BLaER1 treated with 17β-estradiol and CSF1 and Interleukin-3, amounts not matched to agents 10 nM and 100 nM (cell line): ENCODE data around the gene FECH.
A peak's percentile ranks its signal among the peaks of the same experiment; 100 is the strongest.

Source experiments
- H3K27ac ChIP-seq, 11 experiments: shearing (Covaris generic); formaldehyde crosslinking; 2 replicates each; pipeline ENCODE4 v1.8.1; 2022
- H3K27me3 ChIP-seq, 11 experiments: shearing (Covaris generic); formaldehyde crosslinking; 2 replicates each; pipeline ENCODE4 v1.8.1; 2022
- H3K36me3 ChIP-seq, 11 experiments: shearing (Covaris generic); formaldehyde crosslinking; 2 replicates each; pipeline ENCODE4 v1.8.1; 2022
- H3K4me1 ChIP-seq, 10 experiments: shearing (Covaris generic); formaldehyde crosslinking; 2 replicates each; pipeline ENCODE4 v1.8.1; 2022
- H3K4me2 ChIP-seq, 11 experiments: shearing (Covaris generic); formaldehyde crosslinking; 2 replicates each; pipeline ENCODE4 v1.8.1; 2022
- H3K4me3 ChIP-seq, 10 experiments: shearing (Covaris generic); formaldehyde crosslinking; 2 replicates each; pipeline ENCODE4 v1.8.1; 2022
- H3K9ac ChIP-seq, 11 experiments: shearing (Covaris generic); formaldehyde crosslinking; 2 replicates each; pipeline ENCODE4 v1.8.1; 2022
- H3K9me3 ChIP-seq, 11 experiments: shearing (Covaris generic); formaldehyde crosslinking; replicated peaks in 1 of 11; 2 replicates each; pipeline ENCODE4 v1.8.1; 2022
- H4K20me1 ChIP-seq, 11 experiments: shearing (Covaris generic); formaldehyde crosslinking; 2 replicates each; pipeline ENCODE4 v1.8.1; 2022
- Cebpa-rat ChIP-seq, 11 experiments: shearing (Covaris generic); IDR thresholded peaks; 2 replicates each; pipeline ENCODE4 v1.8.1; 2022

Gene FECH

DNA sequence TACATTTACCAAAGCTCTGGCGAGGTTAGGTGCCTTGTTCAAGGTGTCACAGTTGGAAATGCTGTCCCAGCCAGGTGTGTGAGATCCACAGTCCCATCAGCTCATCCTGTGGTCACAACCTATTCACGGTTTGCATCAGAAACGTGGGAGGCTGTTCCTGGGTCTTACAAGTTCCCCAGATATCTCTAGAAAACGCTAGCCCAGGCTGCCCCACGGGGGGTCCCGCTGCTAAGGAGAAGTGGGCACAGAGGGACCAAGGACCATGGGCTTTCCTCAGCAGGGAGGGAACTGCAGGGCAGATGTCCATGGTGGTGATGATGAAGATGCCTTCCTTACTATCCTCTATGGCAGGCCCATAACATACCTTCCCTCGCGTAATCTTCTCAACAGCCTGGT is 649 bp downstream of the FECH start:
- Histone ChIP-seq H3K4me3 (peak overlapping the region; percentile 63 to 87 (median 76)), H3K4me2 (peak overlapping the region; percentile 86 to 99 (median 96)), H3K36me3 (no peaks in the 10 kb centered on the region; a peak in 2 of 22 replicates), H3K27me3 (no peaks in the 10 kb centered on the region), H3K9ac (peak overlapping the region; percentile 78 to 88 (median 86)), H4K20me1 (no peaks in the 10 kb centered on the region; a peak in 1 of 22 replicates), H3K27ac (peak overlapping the region; percentile 64 to 86 (median 80)), H3K4me1 (peaks cover 18 to 31% (median 21%) of the 10 kb centered on the region in 10 experiments), H3K9me3 (no peaks in the 10 kb centered on the region)
- TF ChIP-seq Cebpa-rat (IDR thresholded peaks at IDR 0.05): no peak

- no peaks in the 10 kb centered on the region for H3K27me3 ChIP-seq
- no peaks in the 10 kb centered on the region for H3K9me3 ChIP-seq
- peak overlapping the region; percentile 63 to 87 (median 76) for H3K4me3 ChIP-seq
- TF ChIP-seq Cebpa-rat (IDR thresholded peaks at IDR 0.05): no peak
- no peaks in the 10 kb centered on the region; a peak in 1 of 22 replicates for H4K20me1 ChIP-seq
- H3K9ac ChIP-seq: peak overlapping the region in 9 of 11 experiments; percentile 83 to 88 (median 86); a peak in 13 of 22 replicates
- peak overlapping the region; percentile 86 to 99 (median 96) for H3K4me2 ChIP-seq
- peaks cover 19 to 35% (median 22%) of the 10 kb centered on the region in 10 experiments for H3K4me1 ChIP-seq
- H3K27ac ChIP-seq: no peak overlapping the region
- no peaks in the 10 kb centered on the region; a peak in 2 of 22 replicates for H3K36me3 ChIP-seq
Observed at GRCh38 chr18:57585421-57585820, 1.1 kb downstream of the FECH start.

DNA sequence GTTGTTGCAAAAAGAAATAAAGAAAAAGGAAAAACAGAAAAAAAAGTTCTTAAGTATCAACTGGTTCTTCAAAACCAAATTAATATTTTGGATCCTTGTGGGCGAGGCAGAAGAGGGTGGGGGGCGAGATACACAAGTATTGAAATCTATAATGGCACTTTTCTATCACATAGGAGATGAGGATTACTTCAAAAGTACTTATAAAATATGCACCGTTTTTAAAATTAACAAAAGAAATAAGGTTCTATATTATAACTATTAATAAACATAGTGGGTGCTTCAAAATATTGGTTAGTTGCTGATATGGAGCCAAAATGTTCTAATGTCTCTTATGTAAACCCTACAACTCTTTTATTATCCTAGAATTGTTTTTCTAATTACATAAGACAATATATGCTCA is 2.1 kb downstream of the FECH start:
- H3K27me3 ChIP-seq: no peaks in the 10 kb centered on the region
- peaks cover 19 to 37% (median 22%) of the 10 kb centered on the region in 10 experiments for H3K4me1 ChIP-seq
- H3K4me3 ChIP-seq: no peak overlapping the region
- peaks cover 0 to 7% (median 0%) of the 10 kb centered on the region in 11 experiments; a peak in 7 of 22 replicates for H3K36me3 ChIP-seq
- TF ChIP-seq Cebpa-rat (IDR thresholded peaks at IDR 0.05): no peak
- no peak overlapping the region for H3K9ac ChIP-seq
- no peaks in the 10 kb centered on the region; a peak in 1 of 22 replicates for H4K20me1 ChIP-seq
- no peak overlapping the region for H3K27ac ChIP-seq
- H3K9me3 ChIP-seq: no peaks in the 10 kb centered on the region
- H3K4me2 ChIP-seq: peak overlapping the region in 1 of 11 experiments; percentile 99; a peak in 1 of 22 replicates

DNA sequence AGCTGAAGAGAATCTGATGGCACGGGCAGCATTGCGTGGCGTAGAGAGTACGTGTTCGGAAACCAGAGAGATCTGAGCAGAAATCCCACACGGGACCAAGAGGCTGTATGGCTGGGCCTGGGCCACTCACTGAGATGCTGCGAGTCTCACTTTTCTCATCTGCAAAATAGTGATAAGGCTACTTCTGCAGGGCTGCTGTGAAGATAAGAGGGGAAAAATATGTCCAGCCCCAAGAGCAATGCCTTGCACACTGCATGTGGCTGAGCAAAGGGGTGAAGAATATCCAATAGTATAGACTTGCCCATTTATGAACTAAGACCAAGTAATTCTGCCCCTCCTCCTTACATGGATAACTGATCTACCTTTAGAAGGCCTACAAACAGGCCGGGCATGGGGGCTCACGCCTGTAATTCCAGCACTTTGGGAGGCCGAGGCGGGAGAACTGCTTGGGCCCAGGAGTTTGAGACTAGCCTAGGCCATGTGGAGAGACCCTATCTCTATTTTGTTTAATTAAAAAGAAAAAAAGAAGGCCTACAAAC is 3.1 kb downstream of the FECH start:
- H3K4me2 ChIP-seq: no peak overlapping the region
- no peak for TF ChIP-seq Cebpa-rat (IDR thresholded peaks at IDR 0.05)
- no peaks in the 10 kb centered on the region; a peak in 1 of 22 replicates for H4K20me1 ChIP-seq

DNA sequence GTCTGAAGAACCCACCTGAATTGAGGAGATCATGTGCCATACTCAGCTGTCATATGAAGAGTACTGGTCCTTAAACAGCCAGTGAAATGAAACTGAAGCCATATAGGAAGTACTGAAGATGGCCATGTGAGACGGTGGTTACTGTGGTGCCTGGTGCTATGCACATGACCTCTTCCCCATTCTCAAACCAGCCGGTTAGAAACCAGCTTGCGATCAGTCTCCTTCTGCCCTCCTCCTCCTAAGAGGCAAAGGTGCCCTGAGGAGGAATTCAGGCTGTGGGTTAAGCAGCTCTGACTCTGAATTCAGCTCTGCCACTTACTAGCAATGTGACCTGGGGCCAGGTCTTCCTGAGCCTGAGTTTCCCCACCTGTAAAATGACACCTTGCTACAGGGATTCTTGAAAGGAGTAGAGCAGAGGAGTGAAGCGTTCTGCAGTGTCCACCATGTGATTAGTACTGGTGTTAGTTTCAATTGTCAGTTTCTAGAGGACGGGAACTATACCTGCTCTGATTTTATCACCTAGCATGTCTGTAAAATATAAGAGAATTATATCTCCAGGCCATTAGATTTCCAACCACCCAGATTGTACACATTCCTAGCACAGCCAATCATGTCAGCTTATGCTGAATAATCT is 5.1 kb downstream of the FECH start:
- Histone ChIP-seq H3K4me2 (peak overlapping the region in 10 of 11 experiments; percentile 0 to 85 (median 24); a peak in 15 of 22 replicates), H4K20me1 (no peaks in the 10 kb centered on the region; a peak in 1 of 22 replicates), H3K27me3 (no peaks in the 10 kb centered on the region), H3K9me3 (no peaks in the 10 kb centered on the region), H3K4me3 (no peak overlapping the region), H3K36me3 (peaks cover 4 to 35% (median 19%) of the 10 kb centered on the region in 11 experiments; a peak in 17 of 22 replicates), H3K27ac (peak overlapping the region in 2 of 11 experiments; percentile 30 to 31; a peak in 1 of 22 replicates), H3K9ac (no peak overlapping the region), H3K4me1 (peaks cover 19 to 37% (median 22%) of the 10 kb centered on the region in 10 experiments)
- no peak for TF ChIP-seq Cebpa-rat (IDR thresholded peaks at IDR 0.05)

More for the DNA sequence above, 3.1 kb downstream of the FECH start:
- peaks cover 19 to 37% (median 22%) of the 10 kb centered on the region in 10 experiments for H3K4me1 ChIP-seq
- H3K27ac ChIP-seq: no peak overlapping the region
- H3K4me3 ChIP-seq: no peak overlapping the region
- H3K9ac ChIP-seq: no peak overlapping the region
- H3K27me3 ChIP-seq: no peaks in the 10 kb centered on the region
- no peaks in the 10 kb centered on the region for H3K9me3 ChIP-seq
- H3K36me3 ChIP-seq: peaks cover under 1 to 17% (median 7%) of the 10 kb centered on the region in 11 experiments; a peak in 12 of 22 replicates

GRCh38 chr18:57579934-57580333 is 6.6 kb downstream of the FECH start:
- Histone ChIP-seq H3K27me3 (no peaks in the 10 kb centered on the region), H3K4me3 (no peak overlapping the region), H4K20me1 (no peaks in the 10 kb centered on the region), H3K4me1 (peaks cover 9 to 25% (median 11%) of the 10 kb centered on the region in 10 experiments; a peak in 16 of 20 replicates), H3K9ac (no peak overlapping the region), H3K27ac (no peak overlapping the region), H3K36me3 (peaks cover 8 to 50% (median 30%) of the 10 kb centered on the region in 11 experiments; a peak in 19 of 22 replicates), H3K9me3 (no peaks in the 10 kb centered on the region), H3K4me2 (no peak overlapping the region)
- no peak for TF ChIP-seq Cebpa-rat (IDR thresholded peaks at IDR 0.05)

- no peak overlapping the region for H3K4me2 ChIP-seq
- H3K9ac ChIP-seq: no peak overlapping the region
- peaks cover 5 to 11% (median 7%) of the 10 kb centered on the region in 10 experiments; a peak in 16 of 20 replicates for H3K4me1 ChIP-seq
- H3K36me3 ChIP-seq: peaks cover 18 to 82% (median 49%) of the 10 kb centered on the region in 11 experiments
- no peaks in the 10 kb centered on the region for H4K20me1 ChIP-seq
- no peaks in the 10 kb centered on the region for H3K27me3 ChIP-seq
- TF ChIP-seq Cebpa-rat (IDR thresholded peaks at IDR 0.05): no peak
- no peaks in the 10 kb centered on the region for H3K9me3 ChIP-seq
- no peak overlapping the region for H3K4me3 ChIP-seq
- no peak overlapping the region for H3K27ac ChIP-seq
Observed at GRCh38 chr18:57576316-57576715, 10.2 kb downstream of the FECH start.

- Histone ChIP-seq H4K20me1 (no peaks in the 10 kb centered on the region), H3K4me2 (no peak overlapping the region), H3K9me3 (no peaks in the 10 kb centered on the region), H3K27ac (no peak overlapping the region), H3K27me3 (no peaks in the 10 kb centered on the region), H3K4me1 (peaks cover 0 to 3% (median 0%) of the 10 kb centered on the region in 10 experiments; a peak in 6 of 20 replicates), H3K9ac (no peak overlapping the region), H3K4me3 (no peak overlapping the region), H3K36me3 (peaks cover 26 to 90% (median 55%) of the 10 kb centered on the region in 11 experiments)
- no peak for TF ChIP-seq Cebpa-rat (IDR thresholded peaks at IDR 0.05)
Observed at GRCh38 chr18:57575542-57575941, 11.0 kb downstream of the FECH start.

DNA sequence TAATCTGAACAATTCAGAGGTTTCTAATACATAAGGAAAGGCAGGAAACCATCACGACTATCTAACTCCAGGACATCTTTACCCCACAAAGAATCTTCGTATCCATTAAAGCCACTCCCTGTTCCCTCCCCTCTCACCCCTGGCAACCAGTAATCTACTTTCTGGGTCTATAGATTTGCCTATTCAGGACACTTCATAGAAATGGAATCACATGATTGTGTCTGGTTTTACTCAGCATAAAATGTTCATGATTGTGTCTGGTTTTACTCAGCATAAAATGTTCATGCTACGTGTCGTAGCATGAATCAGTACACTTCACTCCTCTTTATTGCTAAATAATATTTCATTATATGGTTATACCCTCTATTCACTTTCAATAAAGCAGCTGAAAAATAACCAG is 11.6 kb downstream of the FECH start:
- Histone ChIP-seq H3K36me3 (peaks cover 32 to 95% (median 61%) of the 10 kb centered on the region in 11 experiments), H3K27ac (no peak overlapping the region), H4K20me1 (no peaks in the 10 kb centered on the region), H3K27me3 (no peaks in the 10 kb centered on the region), H3K9ac (no peak overlapping the region), H3K9me3 (no peaks in the 10 kb centered on the region), H3K4me3 (no peak overlapping the region), H3K4me2 (no peak overlapping the region), H3K4me1 (no peaks in the 10 kb centered on the region)
- TF ChIP-seq Cebpa-rat (IDR thresholded peaks at IDR 0.05): no peak
